Stimulated activated CD8-positive, alpha-beta memory T cell treated with anti-CD3 and anti-CD28 coated beads, Interleukin-7, amount 100 ng/mL, for 24 hours (primary cell): Measurements from ENCODE around the gene HEMK1.

Experiments used
- DNase-seq: peaks from one replicate; pipeline ENCODE4 v3.0.0-alpha.2; 2020; ENCODE audit warnings: low read depth

The HEMK1 gene

GRCh38 chr3:50568947-50569749 is at the start of gene HEMK1:
Gene HEMK1 (plus strand): TSS chr3:50569522. CDS start chr3:50571105, 1,583 bp downstream.
- peak; percentile 96 for DNase-seq

GRCh38 chr3:50520849-50521248 is 48.5 kb upstream of the HEMK1 start:
- DNase-seq, result no peak

- no peak for DNase-seq
Observed at GRCh38 chr3:50521572-50521971, 47.8 kb upstream of the HEMK1 start.

GRCh38 chr3:50523279-50523811 is 46.0 kb upstream of the HEMK1 start:
- DNase-seq, result no peak

GRCh38 chr3:50524746-50525145 is 44.6 kb upstream of the HEMK1 start:
- DNase-seq, result no peak

- no peak for DNase-seq
Observed at GRCh38 chr3:50525191-50525910, 44.0 kb upstream of the HEMK1 start.

GRCh38 chr3:50525987-50526386 is 43.3 kb upstream of the HEMK1 start:
- DNase-seq, result peak; percentile 42

- DNase-seq, result no peak
Observed at GRCh38 chr3:50530001-50530970, 39.0 kb upstream of the HEMK1 start.

- DNase-seq, result no peak
Observed at GRCh38 chr3:50531201-50531600, 38.1 kb upstream of the HEMK1 start.

GRCh38 chr3:50532062-50532705 is 37.1 kb upstream of the HEMK1 start:
- no peak for DNase-seq

GRCh38 chr3:50533316-50533715 is 36.0 kb upstream of the HEMK1 start:
- no peak for DNase-seq

- no peak for DNase-seq
Observed at GRCh38 chr3:50533807-50534461, 35.4 kb upstream of the HEMK1 start.

GRCh38 chr3:50534681-50535330 is 34.5 kb upstream of the HEMK1 start:
- DNase-seq, result no peak

GRCh38 chr3:50536471-50537180 is 32.7 kb upstream of the HEMK1 start:
- DNase-seq, result no peak

- no peak for DNase-seq
Observed at GRCh38 chr3:50537421-50538129, 31.7 kb upstream of the HEMK1 start.

- no peak for DNase-seq
Observed at GRCh38 chr3:50539356-50540286, 29.7 kb upstream of the HEMK1 start.

GRCh38 chr3:50542177-50543034 is 26.9 kb upstream of the HEMK1 start:
- peak; percentile 37 for DNase-seq
